Right atrium auricular region (tissue), 2 donors: ENCODE results near the gene TCF12. TPM values are rescaled to one million over a fixed set of nuclear protein-coding genes. Genes with fewer than 3 reads are reported as not detected.

ENCODE experiments used
- DNase-seq: peaks from one replicate; pipeline ENCODE4 v3.0.0-alpha.2; 2019; ENCODE audit warnings: low spot score
- H3K27ac ChIP-seq, 2 donors: fragments of 200-600 bp; sonication (generic); 1 replicate in 1 of 2; 2 replicates in 1 of 2; pipeline ENCODE4 v1.5.1; 2016 to 2019
- H3K27me3 ChIP-seq, 2 donors: fragments of 200-600 bp; sonication (generic); one replicate each; pipeline versions ENCODE4 v1.5.1 to v1.6.0; 2017 to 2019
- H3K36me3 ChIP-seq: fragments of 200-600 bp; sonication (generic); one replicate; pipeline ENCODE4 v1.5.1; 2016
- H3K4me1 ChIP-seq, 2 donors: fragments of 200-600 bp; sonication (generic); one replicate each; pipeline versions ENCODE4 v1.5.1 to v1.6.0; 2017 to 2019
- H3K4me3 ChIP-seq, 2 donors: fragments of 200-600 bp; sonication (generic); 1 replicate in 1 of 2; 2 replicates in 1 of 2; pipeline ENCODE4 v1.5.1; 2017 to 2019; ENCODE audit warnings: mild to moderate bottlenecking in 1 of 2, moderate library complexity in 1 of 2
- H3K9me3 ChIP-seq, 2 donors: fragments of 200-600 bp; sonication (generic); one replicate each; pipeline ENCODE4 v1.5.1; 2019
- CTCF ChIP-seq, 2 donors: fragments of 200-600 bp; sonication (generic); IDR thresholded peaks; one replicate each; pipeline ENCODE4 v1.5.1; 2019; ENCODE audit warnings: antibody characterized with exemption in 2 of 2
- total RNA-seq, 2 donors: library from RNA; depleted of rRNA; stranded (reverse); fragments of >200 nt; gene quantifications; one replicate each; pipeline ENCODE4 v1.1.0, GENCODE V29; 2016

Gene TCF12
- total RNA-seq, 2 donors from 2014 or later = 35.2 to 40.0 TPM

- no peak for DNase-seq
- Histone ChIP-seq H3K27me3 (no peaks in the 10 kb centered on the region), H3K4me1 (peaks cover 0 to 14% of the 10 kb centered on the region in 2 donors), H3K9me3 (no peaks in the 10 kb centered on the region), H3K4me3 (no peak overlapping the region), H3K36me3 (peaks cover 4% of the 10 kb centered on the region), H3K27ac (no peak overlapping the region)
- TF ChIP-seq CTCF (IDR thresholded peaks at IDR 0.05) = no peak
Observed at GRCh38 chr15:57122080-57122840, 203.8 kb downstream of the TCF12 start.

GRCh38 chr15:57124036-57124435, 205.6 kb downstream of the TCF12 start:
- H3K27me3 ChIP-seq = no peaks in the 10 kb centered on the region
- TF ChIP-seq CTCF (IDR thresholded peaks at IDR 0.05) = no peak
- H3K36me3 ChIP-seq = peaks cover 4% of the 10 kb centered on the region
- peaks cover 0 to 3% of the 10 kb centered on the region in 2 donors for H3K4me1 ChIP-seq
- no peak overlapping the region for H3K4me3 ChIP-seq
- no peaks in the 10 kb centered on the region for H3K9me3 ChIP-seq
- no peak overlapping the region for H3K27ac ChIP-seq
- DNase-seq = no peak

GRCh38 chr15:57129064-57129463, 210.6 kb downstream of the TCF12 start:
- DNase-seq = no peak
- no peak for TF ChIP-seq CTCF (IDR thresholded peaks at IDR 0.05)
- Histone ChIP-seq H3K27me3 (no peaks in the 10 kb centered on the region), H3K4me1 (no peaks in the 10 kb centered on the region), H3K27ac (no peak overlapping the region), H3K9me3 (no peaks in the 10 kb centered on the region), H3K36me3 (peaks cover 4% of the 10 kb centered on the region), H3K4me3 (no peak overlapping the region)

GRCh38 chr15:57130956-57131355, 212.5 kb downstream of the TCF12 start:
- TF ChIP-seq CTCF (IDR thresholded peaks at IDR 0.05) = no peak
- Histone ChIP-seq H3K27ac (no peak overlapping the region), H3K9me3 (no peaks in the 10 kb centered on the region), H3K4me1 (peaks cover 0 to 18% of the 10 kb centered on the region in 2 donors), H3K27me3 (no peaks in the 10 kb centered on the region), H3K36me3 (no peaks in the 10 kb centered on the region), H3K4me3 (no peak overlapping the region)
- no peak for DNase-seq

- no peak overlapping the region for H3K4me3 ChIP-seq
- H3K9me3 ChIP-seq = no peaks in the 10 kb centered on the region
- no peaks in the 10 kb centered on the region for H3K36me3 ChIP-seq
- DNase-seq = no peak
- peaks cover 0 to 21% of the 10 kb centered on the region in 2 donors for H3K4me1 ChIP-seq
- no peak for TF ChIP-seq CTCF (IDR thresholded peaks at IDR 0.05)
- H3K27me3 ChIP-seq = no peaks in the 10 kb centered on the region
- no peak overlapping the region for H3K27ac ChIP-seq
Observed at GRCh38 chr15:57133127-57133968, 214.9 kb downstream of the TCF12 start.
